Activated CD8-positive, alpha-beta T cell treated with anti-CD3 and anti-CD28 coated beads for 36 hours (primary cell): ENCODE results near the gene TBC1D9. TPM values are rescaled to one million over a fixed set of nuclear protein-coding genes. Genes with fewer than 3 reads are reported as not detected.

Experiments
- ATAC-seq: fragments of 200-7000 bp; cut with Tn5 transposase; one replicate; pipeline ENCODE4 v1.10.0; 2021; ENCODE audit warnings: mild to moderate bottlenecking, moderate library complexity
- CTCF ChIA-PET: fragments of 350-600 bp; sonication (Branson Sonifier 250); formaldehyde crosslinking; loops from one replicate; lab custom pipeline; 2021; ENCODE audit warnings: antibody characterized with exemption; lab: Charles Lee
- POLR2A ChIA-PET: fragments of 350-600 bp; sonication (Branson Sonifier 250); formaldehyde crosslinking; loops from one replicate; lab custom pipeline; 2021; ENCODE audit warnings: antibody characterized with exemption; lab: Charles Lee
- DNase-seq: peaks from one replicate; pipeline ENCODE4 v3.0.0-alpha.2; 2020
- H3K27ac Mint-ChIP-seq: one replicate; pipeline ENCODE4 v1.8.0; 2021; ENCODE audit warnings: mild to moderate bottlenecking, mixed read lengths
- H3K27me3 Mint-ChIP-seq: one replicate; pipeline ENCODE4 v1.8.0; 2021; ENCODE audit warnings: mixed read lengths
- H3K36me3 Mint-ChIP-seq: one replicate; pipeline ENCODE4 v1.8.0; 2021; ENCODE audit warnings: low read depth, mixed read lengths
- H3K4me1 Mint-ChIP-seq: one replicate; pipeline ENCODE4 v1.8.0; 2021; ENCODE audit warnings: low read depth, mixed read lengths
- H3K4me3 Mint-ChIP-seq: one replicate; pipeline ENCODE4 v1.8.0; 2021; ENCODE audit warnings: mild to moderate bottlenecking, moderate library complexity, mixed read lengths
- H3K9me3 Mint-ChIP-seq: one replicate; pipeline ENCODE4 v1.8.0; 2021; ENCODE audit warnings: mixed read lengths
- CTCF ChIP-seq: fragments of 200-600 bp; IDR thresholded peaks from one replicate; pipeline ENCODE4 v1.8.0; 2022; ENCODE audit warnings: antibody characterized with exemption, mild to moderate bottlenecking
- intact Hi-C: fragments of 100-400 bp; cut with micrococcal nuclease; formaldehyde crosslinking; loops from one replicate; pipeline ENCODE4 v1.10.0; 2022
- total RNA-seq, 2 experiments: library from RNA; stranded (reverse); gene quantifications; one replicate each; pipeline ENCODE4 v1.2.3, GENCODE V29; 2021

Gene TBC1D9
- total RNA-seq, 2 experiments from 2014 or later = not detected

- no peak for DNase-seq
- POLR2A ChIA-PET = no interaction called here
- ATAC-seq = no peak
- Mint-ChIP-seq H3K36me3 (no peaks in the 10 kb centered on the region), H3K4me1 (no peaks in the 10 kb centered on the region), H3K9me3 (peaks cover 2% of the 10 kb centered on the region), H3K27me3 (peaks cover 2% of the 10 kb centered on the region), H3K4me3 (no peak overlapping the region), H3K27ac (no peak overlapping the region)
- no peak for TF ChIP-seq CTCF
- CTCF ChIA-PET = no interaction called here
- intact Hi-C loops = no loop called here
Measured at GRCh38 chr4:140777894-140778293, 21.7 kb upstream of the TBC1D9 start.

DNA sequence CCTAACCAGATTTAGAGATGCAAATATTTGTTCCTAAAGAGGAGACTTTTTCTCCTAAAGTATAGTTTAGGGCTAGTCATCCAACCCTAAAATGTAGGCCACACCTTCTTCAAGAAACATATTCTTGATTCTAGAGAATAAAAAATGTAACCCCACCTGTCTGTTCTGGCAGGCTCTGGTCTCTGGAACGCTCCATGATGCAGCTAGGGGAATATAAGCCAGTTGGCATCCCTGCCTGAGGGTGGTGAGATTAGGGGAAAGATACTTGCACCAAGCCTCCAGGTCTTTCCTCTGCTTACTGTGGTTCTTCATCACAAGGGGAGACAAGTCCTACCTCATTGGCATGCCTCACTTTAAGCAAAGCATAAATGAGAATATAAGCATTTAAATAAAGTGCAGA is 21.2 kb upstream of the TBC1D9 start:
- no peak for ATAC-seq
- peaks cover 2% of the 10 kb centered on the region for H3K27me3 Mint-ChIP-seq

GRCh38 chr4:140776556-140776955 is 20.4 kb upstream of the TBC1D9 start:
- CTCF ChIA-PET = no interaction called here

More for the DNA sequence above, 21.2 kb upstream of the TBC1D9 start:
- Mint-ChIP-seq H3K4me3 (no peak overlapping the region), H3K27ac (no peak overlapping the region), H3K36me3 (no peaks in the 10 kb centered on the region), H3K9me3 (no peaks in the 10 kb centered on the region), H3K4me1 (no peaks in the 10 kb centered on the region)
- no peak for DNase-seq
- no peak for TF ChIP-seq CTCF
- ChIA-PET CTCF (no interaction called here), POLR2A (no interaction called here)
- intact Hi-C loops = no loop called here

GRCh38 chr4:140774956-140775355 is 18.8 kb upstream of the TBC1D9 start:
- TF ChIP-seq CTCF = no peak
- ChIA-PET POLR2A (no interaction called here), CTCF (no interaction called here)
- DNase-seq = no peak
- Mint-ChIP-seq H3K4me1 (no peaks in the 10 kb centered on the region), H3K36me3 (no peaks in the 10 kb centered on the region), H3K27ac (no peak overlapping the region), H3K27me3 (peaks cover 2% of the 10 kb centered on the region), H3K4me3 (no peak overlapping the region), H3K9me3 (peaks cover 2% of the 10 kb centered on the region)
- intact Hi-C loops = no loop called here
- no peak for ATAC-seq

More at GRCh38 chr4:140776556-140776955, 20.4 kb upstream of the TBC1D9 start:
- ATAC-seq (no peak), DNase-seq (no peak)
- H3K27ac Mint-ChIP-seq = no peak overlapping the region
- no peak for TF ChIP-seq CTCF
- no peaks in the 10 kb centered on the region for H3K36me3 Mint-ChIP-seq
- POLR2A ChIA-PET = no interaction called here
- no peaks in the 10 kb centered on the region for H3K4me1 Mint-ChIP-seq
- no peaks in the 10 kb centered on the region for H3K9me3 Mint-ChIP-seq
- peaks cover 2% of the 10 kb centered on the region for H3K27me3 Mint-ChIP-seq
- intact Hi-C loops = no loop called here
- H3K4me3 Mint-ChIP-seq = no peak overlapping the region

DNA sequence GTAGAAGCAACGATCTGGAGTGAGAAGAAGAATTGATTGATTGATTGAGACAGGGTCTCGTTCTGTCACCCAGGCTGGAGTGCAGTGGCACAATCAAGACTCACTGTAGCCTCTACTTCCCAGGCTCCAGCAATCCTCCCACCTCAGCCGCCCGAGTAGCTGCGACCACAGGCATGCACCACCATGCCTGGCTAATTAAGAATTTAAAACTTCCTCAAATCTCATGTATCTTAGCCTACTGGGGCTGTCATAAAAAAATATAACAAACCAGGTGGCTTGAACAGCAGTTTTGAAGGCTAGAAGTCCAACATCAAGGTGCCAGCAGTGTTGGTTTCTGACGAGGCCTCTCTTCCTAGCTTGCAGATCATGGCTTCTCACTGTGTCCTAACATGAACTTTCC is 18.3 kb upstream of the TBC1D9 start:
- no peak for DNase-seq
- ChIA-PET CTCF (no interaction called here), POLR2A (no interaction called here)
- Mint-ChIP-seq H3K4me3 (no peak overlapping the region), H3K27ac (no peak overlapping the region), H3K4me1 (no peaks in the 10 kb centered on the region), H3K36me3 (no peaks in the 10 kb centered on the region), H3K27me3 (peaks cover 2% of the 10 kb centered on the region), H3K9me3 (peaks cover 2% of the 10 kb centered on the region)
- ATAC-seq = no peak
- TF ChIP-seq CTCF = no peak
- intact Hi-C loops = no loop called here
